GM10266 (cell line): ENCODE measurements around the gene CCDC127.

Experiments used
- DNase-seq: peaks from one replicate; pipeline ENCODE4 v3.0.0; 2012; ENCODE audit errors: extremely low spot score
- TF ChIP-seq, protein P1 (sequence below): IDR thresholded peaks from 2 replicates; pipeline ENCODE4 v1.5.1; 2012; ENCODE audit warnings: mild to moderate bottlenecking, low read depth; ENCODE audit not compliant: control insufficient read depth, insufficient read depth; ENCODE audit errors: missing control alignments

The CCDC127 gene

DNA sequence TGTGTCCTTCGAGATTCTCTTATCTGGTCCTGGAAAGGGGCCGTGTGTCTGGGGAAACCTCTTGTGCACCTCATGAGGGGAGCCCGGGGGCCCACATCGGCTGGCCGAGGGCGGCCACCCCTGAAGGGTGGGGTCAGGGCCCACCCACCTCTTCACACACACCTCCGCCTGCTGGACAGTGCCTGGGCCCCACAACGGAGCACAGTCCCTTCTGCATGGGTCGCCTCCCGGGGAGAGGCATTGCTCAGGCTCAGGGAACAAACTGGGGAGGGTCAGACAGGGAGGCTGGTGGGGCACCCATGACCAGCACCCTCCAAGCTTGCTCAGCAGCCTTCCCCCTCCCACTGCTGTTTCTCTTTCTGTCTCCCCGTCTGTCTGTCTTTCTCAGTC is 28.0 kb downstream of the CCDC127 start:
- DNase-seq = no peak
- TF ChIP-seq, protein P1, sequence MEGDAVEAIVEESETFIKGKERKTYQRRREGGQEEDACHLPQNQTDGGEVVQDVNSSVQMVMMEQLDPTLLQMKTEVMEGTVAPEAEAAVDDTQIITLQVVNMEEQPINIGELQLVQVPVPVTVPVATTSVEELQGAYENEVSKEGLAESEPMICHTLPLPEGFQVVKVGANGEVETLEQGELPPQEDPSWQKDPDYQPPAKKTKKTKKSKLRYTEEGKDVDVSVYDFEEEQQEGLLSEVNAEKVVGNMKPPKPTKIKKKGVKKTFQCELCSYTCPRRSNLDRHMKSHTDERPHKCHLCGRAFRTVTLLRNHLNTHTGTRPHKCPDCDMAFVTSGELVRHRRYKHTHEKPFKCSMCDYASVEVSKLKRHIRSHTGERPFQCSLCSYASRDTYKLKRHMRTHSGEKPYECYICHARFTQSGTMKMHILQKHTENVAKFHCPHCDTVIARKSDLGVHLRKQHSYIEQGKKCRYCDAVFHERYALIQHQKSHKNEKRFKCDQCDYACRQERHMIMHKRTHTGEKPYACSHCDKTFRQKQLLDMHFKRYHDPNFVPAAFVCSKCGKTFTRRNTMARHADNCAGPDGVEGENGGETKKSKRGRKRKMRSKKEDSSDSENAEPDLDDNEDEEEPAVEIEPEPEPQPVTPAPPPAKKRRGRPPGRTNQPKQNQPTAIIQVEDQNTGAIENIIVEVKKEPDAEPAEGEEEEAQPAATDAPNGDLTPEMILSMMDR = no peak

DNA sequence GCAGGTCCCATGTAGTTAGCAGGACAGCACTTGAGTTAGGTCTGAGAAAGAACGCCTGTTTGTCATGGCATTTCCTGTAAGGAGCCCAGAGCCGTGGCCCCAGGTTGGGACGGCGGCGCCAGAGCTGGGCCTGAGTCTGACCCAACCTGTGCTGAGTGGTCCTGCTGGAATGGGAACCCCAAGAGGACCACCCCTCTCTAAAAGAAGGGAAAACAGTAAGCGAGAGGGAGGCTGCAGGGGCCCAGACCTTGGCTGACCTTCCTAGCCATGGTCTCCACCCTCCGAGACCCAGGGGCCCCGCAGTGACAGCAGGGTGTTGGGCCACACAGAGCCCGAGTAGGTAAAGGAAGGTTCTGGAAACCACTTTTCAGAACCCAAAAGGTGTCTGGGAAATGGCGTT is 28.5 kb downstream of the CCDC127 start:
- TF ChIP-seq, protein P1 = no peak
- no peak for DNase-seq

GRCh38 chr5:188488-189481 is 29.2 kb downstream of the CCDC127 start:
- peak; percentile 96 for DNase-seq
- TF ChIP-seq, protein P1 = peak; percentile 91

- TF ChIP-seq, protein P1 = no peak
- no peak for DNase-seq
These were observed 30.1 kb downstream of the CCDC127 start for GRCh38 chr5:187617-188451.

- DNase-seq = no peak
- TF ChIP-seq, protein P1 = no peak
These were observed 30.9 kb downstream of the CCDC127 start for GRCh38 chr5:187042-187431.

DNA sequence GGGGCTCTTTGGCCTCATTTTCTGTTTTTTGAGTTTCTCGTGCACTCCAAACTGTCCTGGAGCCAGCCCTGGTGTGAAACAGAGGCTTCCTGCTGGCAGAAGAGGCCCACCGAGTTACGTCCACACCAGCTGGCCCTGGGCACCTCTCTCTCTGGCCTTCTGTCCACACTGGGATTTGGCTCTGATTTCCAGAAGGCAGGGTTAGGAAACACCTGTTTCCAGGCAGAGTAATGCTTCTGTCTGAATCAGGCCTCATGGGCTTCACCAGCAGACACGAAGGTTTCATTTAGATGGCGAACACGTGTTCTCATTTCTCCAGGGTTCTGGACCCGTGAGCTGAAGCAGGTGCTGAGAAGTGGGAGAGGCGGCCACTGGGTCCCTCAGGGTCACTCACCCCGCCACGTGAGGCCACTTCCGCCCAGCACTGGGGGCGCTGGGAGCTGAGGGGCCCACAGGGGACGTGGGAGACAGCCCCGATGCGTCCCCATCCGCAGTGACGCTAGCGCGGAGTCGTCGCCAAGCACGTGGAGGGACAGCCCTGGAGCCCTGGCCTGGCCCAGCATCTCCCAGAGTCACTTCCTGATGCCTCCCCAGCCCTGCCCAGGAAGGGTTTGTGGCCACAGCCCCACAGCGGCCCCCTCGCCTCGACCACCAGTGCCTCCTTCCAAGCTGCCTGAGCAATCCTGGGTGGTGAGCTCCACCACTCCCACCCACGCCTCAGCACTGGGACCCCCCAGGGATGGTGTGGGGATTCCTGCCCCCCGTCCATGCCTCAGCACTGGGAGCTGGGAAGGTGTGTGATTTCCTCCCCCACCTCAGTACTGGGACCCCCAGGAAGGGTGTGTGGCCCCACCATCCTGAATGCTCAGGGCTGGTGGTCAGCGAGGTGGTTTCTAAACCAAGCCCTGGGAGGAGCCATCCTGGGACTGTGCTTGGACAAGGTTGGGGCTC is 31.6 kb downstream of the CCDC127 start:
- TF ChIP-seq, protein P1 = no peak
- no peak for DNase-seq
